ENCODE measurements around the gene MUL1.

MUL1 gene

DNA sequence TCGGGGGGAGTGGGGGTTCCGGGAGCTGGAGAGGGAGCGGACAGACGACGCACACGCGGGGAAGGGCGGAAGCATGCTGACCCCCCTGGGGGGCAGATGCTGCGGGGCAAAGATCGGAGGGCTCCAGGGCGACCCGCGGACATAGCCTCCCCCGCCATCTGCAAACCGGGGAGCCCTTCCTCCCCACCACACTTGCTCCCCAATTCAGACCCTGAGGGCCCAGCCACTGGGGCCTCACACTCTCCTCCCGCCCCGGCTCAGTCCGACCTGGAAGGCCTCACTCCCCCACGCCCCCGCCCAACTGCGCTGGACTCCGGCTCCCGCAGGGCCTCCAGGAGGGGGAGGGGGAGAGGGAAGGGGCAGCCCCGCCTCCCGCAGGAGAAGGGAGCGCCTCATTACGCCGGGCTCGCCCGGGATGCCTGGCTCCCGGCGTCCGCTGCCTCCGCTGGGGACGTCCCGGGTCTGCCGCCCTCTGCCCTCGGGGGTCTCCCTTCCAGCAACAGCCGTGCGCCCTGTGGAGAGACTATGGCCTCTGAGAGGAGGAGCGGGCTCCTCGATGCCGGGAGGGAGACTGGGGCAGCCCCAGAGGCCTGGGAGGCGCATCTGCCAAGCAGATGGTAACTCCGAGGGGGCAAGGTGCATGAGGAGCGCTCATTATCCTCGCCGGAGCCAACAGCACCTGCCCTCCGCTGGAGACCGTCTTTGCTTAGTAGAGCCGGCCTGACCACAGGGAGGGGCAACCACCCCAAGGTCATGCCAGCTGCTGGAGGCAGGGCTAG, 21.3 kb downstream of the MUL1 start:
- peak in 54 of 58 donors; percentile 28 to 85 (median 72) for DNase-seq

DNA sequence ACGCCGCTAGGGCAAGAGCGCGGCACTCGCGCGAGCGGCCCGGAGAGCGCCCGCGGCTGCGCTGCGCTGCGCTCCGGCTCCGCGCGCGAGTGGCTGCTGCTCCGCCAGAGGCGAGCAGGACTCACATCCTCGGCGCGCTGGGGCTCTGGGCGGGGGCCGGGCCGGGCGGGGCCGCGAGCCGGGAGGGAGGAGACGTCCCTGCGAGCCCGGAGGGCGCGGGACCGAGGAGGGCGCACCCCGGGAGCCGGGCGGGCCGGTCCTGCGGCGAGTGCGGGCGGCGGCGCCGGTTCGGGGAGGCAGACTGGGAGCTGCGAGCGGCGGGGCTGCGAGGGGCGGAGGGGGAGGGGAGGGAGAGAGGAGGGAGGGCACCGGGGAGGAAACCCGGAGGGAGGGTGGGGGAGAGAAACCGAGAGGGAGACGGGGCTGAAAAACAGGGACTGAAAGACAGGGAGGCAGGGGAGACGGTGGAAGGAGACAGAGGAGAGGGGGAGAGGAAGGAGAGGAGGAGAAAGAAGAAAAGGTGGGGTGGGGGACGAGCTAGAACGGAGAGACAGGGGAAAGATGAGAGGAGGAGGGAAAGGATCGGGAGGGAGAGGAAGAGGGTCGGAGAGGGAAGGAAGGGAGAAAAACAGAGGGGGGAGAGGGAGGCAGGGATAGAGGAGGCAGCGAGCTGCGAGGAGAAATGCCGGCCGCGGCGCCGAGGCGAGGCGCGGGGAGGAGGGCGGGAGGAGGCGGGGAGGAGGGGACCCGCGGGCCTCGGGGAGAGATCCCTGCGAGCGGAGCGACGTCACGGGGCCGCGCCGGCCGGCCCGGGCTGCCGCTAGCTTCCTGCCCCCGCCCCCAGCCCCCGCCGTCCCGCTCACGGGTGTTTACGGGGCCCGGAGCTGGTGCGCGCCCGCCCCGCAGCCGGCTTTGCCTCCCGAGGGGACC, 22.2 kb downstream of the MUL1 start, which contains the start of gene CAMK2N1:
Gene CAMK2N1, minus strand, starts transcription at position 684 of the 930 bp plus-strand sequence. CDS start 831 bp downstream, outside the sequence.
- peak in 55 of 58 donors; percentile 58 to 90 (median 78) for DNase-seq

DNA sequence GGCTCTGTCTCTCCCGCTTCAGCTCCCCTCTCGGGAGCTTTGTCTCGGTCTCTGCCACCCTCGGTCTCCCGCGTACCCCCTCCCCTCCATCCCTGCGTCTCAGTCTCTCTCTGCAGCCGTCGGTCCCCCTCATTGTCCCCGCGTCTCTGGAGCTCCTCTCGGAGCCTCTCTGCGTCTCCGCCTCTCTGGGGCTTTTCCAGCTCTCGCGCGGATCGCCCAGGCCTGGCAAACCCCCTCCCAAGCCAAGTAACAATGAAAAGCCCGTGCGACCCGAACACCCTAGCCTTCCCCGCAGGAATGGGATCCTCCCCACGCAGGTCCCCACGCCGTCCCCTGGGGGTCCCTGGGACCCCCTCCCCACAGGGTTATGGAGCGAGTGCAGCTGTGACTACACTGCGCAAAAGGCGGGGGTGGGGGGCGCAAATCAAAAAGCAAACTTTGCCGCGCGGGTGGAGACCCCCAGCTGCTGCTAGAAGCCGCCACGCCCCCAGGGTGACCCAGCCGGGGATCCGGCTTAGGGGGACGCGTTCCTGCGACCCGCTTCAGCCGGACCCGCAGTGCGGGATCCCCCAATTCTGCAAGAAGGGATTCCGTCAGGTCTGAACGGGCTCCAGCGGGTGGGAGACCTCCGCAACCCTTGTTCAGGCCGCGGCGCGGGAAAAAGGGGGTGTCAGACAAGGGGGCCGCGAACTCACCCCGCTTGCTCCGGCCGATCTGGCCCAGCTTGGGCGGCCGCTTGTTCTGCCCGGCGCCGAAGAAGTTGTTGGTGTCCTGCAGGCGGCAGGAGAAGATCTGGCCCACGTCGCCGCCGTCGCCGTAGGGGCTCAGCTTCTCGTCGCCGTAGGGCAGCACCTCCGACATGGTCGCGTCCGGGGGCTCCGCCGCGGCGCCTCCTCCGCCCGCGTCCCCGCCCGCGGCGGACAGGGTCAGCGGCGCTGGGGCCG, 23.2 kb downstream of the MUL1 start:
- DNase-seq = peak in 15 of 58 donors; percentile 13 to 61 (median 45)

DNA sequence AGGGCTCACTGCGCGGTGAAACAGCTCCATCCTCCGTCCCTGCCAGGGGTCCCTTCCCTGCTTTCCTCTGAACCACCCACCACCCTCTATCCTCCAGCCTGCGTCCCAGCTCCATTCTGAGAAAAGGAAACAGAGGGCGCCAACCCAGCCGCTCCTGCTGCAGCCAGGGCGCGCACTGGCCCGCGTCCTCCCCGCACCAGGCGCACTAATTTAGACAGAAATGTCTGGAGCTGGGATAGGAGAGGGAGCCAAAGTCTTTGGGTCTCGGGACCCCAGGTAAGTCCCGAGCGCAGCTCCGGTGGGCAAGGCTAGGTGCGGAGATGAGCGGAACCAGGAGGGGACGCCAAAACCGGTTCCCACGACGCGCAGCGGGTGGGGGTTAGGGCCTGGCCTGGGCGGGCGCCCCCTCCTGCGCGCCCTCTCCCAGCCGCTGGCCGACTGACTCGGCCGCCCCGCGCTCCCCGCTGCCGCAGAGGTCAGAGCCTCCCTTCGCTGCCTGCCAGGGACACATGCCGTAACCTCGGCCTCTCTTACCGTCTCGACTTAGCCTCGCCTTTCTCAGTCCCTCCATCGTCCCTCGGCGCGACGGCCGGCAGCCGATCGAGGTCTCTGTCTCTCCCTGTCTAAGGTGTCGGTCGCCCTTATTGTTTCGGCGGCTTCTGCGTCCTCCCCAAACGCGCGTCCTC, 24.0 kb downstream of the MUL1 start:
- peak in 39 of 58 donors; percentile 19 to 75 (median 49) for DNase-seq

DNA sequence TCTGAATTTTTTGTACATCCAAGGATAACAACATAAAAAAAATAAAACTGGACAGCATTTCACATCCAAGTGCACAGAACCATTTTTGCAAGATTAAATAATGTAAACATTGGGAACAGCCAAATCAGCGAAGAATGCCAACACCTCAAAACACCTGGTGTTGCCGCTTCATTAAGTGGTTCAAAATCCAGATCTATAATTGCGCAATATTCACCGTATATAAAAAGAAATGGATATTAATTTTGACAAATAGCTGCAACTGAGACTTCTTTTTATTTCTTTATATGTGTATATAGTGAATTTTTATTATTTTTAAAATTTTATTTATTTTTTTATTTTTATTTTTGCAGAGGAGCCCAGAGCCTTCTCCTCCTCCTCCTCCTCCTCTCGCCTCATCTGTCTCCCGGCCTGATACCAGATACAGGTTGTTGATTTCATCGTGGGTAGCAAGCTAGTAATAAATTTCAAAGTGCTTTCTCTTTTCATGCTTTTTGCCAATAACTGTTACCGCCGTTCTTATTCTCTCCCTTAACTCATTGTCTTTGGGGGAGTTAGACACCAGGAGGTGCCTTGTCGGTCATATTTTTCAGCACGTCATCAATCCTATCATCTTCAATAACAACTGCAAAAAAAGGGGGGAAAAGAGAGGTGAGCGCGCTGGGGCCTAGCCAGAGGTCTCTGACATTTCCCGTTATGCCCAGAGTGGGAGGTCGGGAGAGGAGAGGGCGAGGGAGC, 24.7 kb downstream of the MUL1 start:
- DNase-seq = no peak

DNA sequence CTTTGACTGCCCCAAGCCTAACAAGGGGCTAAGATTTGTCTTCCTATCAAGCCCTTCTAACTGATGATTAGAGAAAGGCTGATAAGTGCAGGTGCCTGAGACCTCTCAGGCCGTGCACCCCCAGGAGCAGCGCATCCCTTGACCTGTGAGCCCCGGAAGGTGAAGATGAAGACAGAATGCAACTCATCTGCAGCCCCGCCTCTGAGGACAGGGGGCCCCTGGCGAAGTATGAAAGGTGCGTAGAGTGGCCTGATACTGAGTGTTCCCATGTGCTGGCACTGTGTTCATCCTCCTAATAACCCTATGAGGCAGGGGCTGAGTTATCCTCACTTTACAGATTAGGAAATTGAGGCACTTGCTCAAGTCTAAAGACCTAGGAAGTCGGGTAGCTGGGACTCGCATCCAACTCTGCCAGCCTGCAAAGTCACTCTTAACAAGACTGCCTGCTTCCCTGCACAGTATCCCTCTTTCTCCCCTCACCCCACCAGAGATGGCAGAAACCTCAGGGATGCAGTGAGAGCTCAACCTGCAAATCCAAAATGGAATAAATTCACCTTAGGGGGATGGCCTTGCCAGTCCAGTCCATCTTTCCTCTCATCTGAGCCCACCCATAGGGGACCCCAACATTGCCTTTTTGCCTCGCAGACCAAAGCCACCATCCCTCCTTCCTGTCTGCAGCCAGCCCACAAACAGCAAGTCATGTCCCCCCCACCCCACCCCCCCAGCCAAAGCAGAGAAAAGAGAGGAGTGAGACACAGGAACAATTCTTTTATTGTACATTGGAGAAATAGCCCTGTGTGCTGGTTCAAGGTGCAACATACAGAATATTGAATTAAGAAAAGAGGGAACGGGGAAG, 26.1 kb downstream of the MUL1 start:
- DNase-seq = peak in 4 of 58 donors; percentile 13 to 58 (median 23)

DNA sequence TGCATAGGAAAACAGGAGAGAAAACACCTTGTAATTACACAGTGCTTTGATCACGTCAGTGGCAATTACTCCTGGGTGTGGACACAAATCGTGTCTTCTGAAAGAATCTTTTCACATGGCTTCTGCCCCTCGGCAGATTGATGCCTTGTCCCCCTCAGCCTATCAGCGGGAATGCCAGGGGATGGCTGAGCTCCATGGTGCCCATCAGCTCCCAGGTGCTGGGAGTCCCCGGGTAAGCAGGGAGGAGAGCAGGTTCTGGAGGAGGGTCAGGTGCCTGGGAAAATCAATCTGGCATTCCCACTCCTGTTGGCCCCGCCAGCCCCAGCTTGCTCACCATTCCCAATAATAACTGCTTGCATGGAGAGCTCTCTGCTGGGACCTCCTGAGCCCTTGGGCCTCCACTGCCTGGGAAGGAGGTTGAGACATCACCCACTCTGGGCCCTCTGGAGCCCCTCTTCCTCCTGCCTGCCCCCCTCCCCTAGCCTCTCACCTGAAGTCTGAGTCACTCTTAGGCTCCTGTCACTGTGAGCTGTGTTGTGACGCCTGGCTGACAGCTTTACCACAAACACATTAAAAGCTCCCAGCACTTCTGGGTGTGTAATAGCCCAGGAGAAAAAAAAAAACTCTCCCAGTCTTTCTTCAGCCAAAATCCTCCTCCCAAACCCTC, 26.9 kb downstream of the MUL1 start:
- DNase-seq = peak in 4 of 58 donors; percentile 15 to 29 (median 18)

DNA sequence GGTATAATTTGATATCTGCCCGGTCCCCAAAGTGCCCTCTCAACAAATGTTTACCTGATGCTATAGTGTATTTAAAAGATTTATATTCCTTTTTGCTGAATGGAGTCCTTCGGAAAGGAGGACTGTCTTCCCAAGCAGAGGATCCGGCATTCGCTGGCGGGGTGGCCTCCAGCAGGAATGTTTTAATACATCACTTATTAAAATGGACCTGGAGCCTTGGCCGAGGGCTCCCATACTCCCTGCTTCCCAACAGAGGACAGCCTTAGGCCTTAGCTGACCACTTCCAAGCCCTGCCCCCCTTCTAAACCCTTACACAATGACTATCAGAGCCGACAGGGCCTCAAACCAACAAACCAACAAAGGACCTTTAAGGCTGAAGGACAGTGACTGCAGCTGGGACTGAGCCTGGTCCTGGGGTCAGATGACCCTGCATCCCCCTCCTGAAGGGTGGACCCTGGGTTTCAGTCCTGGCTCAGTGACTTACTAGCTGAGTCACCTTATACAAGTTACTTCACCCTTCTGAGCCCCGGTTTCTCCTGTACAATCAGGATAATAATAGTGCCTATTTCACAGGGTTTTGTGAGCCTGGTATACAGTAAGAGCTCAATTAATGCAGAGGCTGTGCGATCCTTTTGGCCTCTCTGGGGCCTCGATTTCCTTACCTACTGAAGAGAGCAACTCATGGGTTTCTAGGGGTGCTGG, 27.6 kb downstream of the MUL1 start:
- peak in 38 of 58 donors; percentile 16 to 87 (median 54) for DNase-seq

DNA sequence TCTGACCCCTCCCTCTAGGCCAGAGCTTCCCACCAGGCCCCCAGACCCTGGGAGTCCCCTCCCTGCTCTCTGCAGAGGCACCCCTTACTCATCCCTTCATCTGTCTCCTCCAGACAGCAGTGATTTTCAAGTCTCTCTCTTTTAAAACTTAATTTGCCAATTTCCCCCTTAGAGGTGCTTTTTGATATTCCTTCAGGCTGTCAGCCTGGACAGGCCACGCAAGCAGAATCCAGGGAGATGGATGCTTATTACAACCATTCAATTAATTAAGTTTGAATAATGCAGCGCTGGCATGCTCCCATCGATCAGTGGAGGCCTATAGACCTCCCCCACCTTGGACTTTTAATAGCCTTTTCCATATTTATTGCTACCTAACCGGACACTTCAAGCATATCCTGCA, 28.1 kb downstream of the MUL1 start:
- DNase-seq = no peak

DNA sequence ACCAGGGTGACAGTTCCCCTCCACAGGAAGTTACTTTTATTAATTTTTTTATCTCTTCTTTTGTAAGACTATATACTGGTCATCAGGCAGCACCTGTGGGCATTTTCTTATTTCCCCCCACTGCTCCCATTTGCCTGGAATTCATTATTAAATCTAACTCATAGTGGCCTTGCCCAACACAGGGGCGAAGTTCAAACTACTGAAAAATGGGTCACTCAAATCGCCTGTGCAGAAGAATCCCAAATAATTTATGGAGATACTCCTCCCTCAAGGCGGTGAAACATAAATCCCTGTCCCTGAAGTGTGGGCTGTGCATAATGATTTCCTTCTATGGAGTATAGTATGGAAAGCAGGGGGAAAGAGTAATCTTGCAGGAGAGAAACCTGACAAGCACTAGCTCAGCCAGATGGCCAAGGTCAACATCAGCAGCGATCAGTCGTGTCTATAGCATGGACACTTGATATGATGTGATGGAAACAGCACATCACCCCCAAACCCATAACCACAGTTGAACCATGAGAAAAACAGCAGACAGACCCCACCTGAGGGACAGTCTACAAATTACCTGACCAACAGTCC, 29.8 kb downstream of the MUL1 start:
- no peak for DNase-seq

DNA sequence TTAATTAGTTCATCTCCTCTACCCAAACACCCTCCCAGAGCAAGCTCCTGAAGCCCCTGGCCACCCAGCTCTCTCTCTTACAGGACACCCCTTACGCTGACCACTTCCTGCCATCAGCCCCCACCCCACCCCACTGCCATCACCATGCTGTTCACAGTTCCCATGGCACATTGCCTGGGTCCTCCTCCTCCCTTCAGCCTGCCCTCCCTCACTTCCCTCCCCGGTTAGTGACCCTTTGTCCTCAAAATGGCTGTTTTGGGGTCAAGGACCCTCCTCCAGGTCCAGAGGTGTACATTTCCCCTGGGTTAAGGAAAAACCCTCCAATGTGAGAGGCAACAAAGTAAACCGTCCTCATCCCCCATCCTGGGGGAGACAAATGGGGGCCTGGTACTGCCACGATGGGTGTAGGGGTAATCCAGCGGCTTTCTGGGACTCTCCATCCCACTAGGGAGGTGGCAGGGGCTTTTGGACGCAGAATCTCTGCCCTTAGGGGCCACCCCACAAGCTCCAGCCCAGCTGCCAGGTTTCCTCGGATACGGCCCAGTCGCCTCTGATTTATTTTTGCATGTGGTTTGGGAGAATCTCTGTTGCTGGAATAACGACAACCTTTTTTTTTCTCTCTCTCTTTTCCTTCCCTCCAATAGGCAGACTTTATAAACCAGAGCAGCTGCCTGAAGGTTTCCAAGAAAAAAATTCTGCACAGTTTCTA, 30.4 kb downstream of the MUL1 start:
- peak in 18 of 58 donors; percentile 10 to 52 (median 26) for DNase-seq

DNA sequence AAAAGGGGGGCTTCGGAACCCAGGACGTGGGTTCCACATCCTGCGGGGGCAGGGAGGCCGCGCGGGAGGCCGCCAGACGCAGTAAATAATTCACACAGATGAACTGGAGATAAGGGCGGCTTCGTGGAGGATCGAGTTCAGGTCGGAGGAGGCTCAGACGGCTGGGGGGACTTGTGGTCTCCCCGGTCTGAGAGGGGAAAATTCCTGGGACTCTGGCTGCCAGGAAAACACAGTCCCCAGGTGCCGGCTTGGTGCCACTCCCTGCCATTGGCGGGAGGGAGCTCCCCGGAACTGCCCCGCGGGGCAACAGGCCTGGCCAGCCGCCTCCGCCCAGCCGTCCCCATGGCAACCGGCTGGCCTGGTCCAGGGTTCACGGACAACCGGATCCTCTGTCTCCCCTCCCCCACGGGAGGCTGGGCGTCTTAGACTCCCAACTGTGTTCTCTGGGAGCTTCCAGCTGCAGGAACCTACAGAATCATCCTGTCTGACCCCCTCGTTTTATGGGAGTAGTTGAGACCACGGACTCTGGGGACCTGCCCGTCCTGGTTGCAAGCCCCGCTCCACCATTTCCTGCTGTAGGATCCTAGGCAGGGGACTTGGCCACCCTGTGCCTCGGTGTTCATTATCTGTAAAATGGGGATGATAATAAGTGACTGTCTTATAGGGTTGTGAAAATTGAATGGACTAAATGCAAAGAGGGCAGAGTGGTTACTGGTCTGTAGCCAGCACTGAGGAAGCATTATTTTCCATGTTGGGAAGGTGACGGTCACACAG, 31.5 kb downstream of the MUL1 start:
- peak in 40 of 58 donors; percentile 17 to 83 (median 44) for DNase-seq

DNA sequence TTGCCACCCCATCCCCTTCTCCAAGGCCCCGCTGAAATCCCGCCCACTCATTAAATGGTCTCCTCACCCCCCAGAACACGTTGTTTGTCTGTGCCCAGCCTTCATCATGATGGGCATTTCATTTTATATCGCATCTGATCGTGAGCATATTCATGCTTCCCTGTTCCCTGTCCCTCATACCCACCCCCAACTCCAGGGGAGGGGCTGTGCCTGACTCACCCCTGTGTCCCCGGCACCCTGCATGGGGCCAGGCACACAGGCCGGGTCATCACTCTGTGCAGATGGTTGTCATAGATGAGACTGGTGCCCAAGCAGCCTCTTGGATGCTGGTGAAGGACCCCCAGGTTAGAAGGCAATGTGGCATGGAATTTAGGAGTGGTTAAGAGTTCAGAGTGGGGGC, 33.0 kb downstream of the MUL1 start:
- no peak for DNase-seq

DNA sequence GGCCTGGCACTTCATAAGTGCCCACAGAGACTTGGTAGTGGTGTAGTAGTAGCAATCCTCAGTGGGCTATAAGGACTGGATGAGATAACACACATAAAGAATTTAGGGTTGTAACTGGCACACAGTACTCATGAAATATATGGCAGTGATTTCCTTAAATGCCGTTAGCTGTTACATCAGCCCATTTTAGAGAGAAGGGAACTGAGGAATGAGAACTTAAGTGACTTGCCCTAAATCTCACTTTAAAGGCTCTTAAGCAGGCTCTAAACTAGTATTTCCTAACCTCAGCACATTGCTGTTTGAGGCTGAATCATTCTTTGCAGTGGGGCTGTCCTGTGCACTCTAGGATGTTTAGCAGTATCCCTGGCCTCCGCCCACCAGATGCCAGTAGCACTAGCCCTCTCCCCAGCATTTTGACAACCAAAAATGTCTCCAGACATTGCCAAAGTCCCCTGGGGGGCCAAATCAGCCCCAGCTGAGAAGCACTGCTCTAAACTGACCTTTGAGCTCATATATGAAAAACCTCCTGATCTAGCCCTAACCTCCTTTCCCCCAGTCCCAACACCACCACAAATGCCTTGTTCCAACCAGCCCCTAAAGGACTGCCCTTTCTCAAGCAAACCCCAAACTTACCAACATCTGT, 33.5 kb downstream of the MUL1 start:
- DNase-seq = no peak

DNA sequence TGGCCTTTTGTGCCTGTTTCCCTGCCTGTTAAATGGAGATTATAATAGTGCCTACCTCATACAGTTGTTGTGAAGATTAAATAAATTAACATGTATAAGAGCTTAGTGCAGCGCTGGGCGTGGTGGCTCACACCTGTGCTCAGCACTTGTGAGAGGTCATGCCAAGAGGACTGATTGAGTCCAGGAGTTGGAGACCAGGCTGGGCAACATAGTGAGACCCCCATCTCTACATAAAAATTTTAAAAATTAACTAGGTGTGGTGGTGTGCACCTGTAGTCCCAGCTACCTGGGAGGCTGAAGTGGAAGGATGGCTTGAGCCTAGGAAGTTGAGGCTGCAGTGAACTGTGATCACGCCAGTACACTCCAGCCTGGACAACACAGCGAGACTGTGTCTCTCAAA, 34.1 kb downstream of the MUL1 start:
- DNase-seq = no peak

Data from anterior cingulate cortex (tissue), 58 donors.